Colonic mucosa (tissue), 4 donors: ENCODE data around the gene FTO. TPM values are rescaled to one million over a fixed set of nuclear protein-coding genes. Genes with fewer than 3 reads are reported as not detected.

ENCODE experiments used
- DNase-seq: peaks from one replicate; pipeline ENCODE4 v3.0.0-alpha.2; 2020
- H3K27ac ChIP-seq: fragments of 200-600 bp; one replicate; pipeline ENCODE4 v1.8.0; 2021
- H3K27me3 ChIP-seq: fragments of 200-600 bp; one replicate; pipeline ENCODE4 v1.8.0; 2021
- H3K36me3 ChIP-seq: fragments of 200-600 bp; one replicate; pipeline ENCODE4 v1.8.0; 2021
- H3K4me1 ChIP-seq: fragments of 200-600 bp; one replicate; pipeline ENCODE4 v1.8.0; 2021; ENCODE audit warnings: mild to moderate bottlenecking
- H3K4me3 ChIP-seq: fragments of 200-600 bp; one replicate; pipeline ENCODE4 v1.8.0; 2021
- H3K9ac ChIP-seq, 2 donors: one replicate each; pipeline ENCODE4 v1.7.0; 2013; ENCODE audit warnings: control low read depth in 2 of 2, low read depth in 2 of 2, low read length in 2 of 2
- H3K9me3 ChIP-seq: fragments of 200-600 bp; one replicate; pipeline ENCODE4 v1.8.0; 2021
- intact Hi-C: fragments of 100-400 bp; cut with DNase I; formaldehyde crosslinking; loops from one replicate; pipeline ENCODE4 v1.14.1; 2022
- total RNA-seq, 2 donors: library from RNA; stranded (reverse); fragmentation: NEBNext Ultra II Directional in 1 of 2; extraction: Animal tissue kit (Norgen Biotek cat#: 25700) in 1 of 2; gene quantifications; one replicate each; pipeline ENCODE4 v1.2.1, GENCODE V29; 2021
- TF ChIP-seq, protein P1 (sequence below): fragments of 200-600 bp; IDR thresholded peaks from one replicate; pipeline ENCODE4 v1.8.0; 2022; ENCODE audit warnings: antibody characterized with exemption, mild to moderate bottlenecking
- donor health status: healthy.
- donor health status: DM: no; HTN: no; CAD: no.
- donor health status: DM: no; HTN: no; CAD: no.

Gene FTO
- total RNA-seq, 2 donors from 2014 or later: 38.3 to 39.2 TPM

DNA sequence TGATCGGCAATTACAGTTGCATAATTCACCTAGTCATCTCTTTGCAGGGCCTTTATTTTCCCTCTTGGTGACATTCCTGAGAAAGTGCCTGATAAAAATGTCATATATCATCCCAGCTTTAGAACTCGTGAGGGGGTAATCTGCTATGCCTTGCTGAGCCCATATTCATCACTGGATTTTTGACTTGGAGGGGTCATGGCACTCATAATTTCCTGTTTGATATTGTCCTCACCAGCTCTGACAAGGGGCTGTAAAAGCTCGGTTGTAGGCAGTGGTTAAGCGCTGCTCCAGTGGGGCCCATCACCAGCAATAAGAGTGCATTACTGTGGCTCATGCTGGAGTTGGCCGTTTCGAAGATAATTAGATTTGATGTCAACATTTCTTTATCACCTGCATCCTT lies 355.4 kb downstream of the FTO start:
- no peak overlapping the region for H3K27ac ChIP-seq
- TF ChIP-seq, protein P1, sequence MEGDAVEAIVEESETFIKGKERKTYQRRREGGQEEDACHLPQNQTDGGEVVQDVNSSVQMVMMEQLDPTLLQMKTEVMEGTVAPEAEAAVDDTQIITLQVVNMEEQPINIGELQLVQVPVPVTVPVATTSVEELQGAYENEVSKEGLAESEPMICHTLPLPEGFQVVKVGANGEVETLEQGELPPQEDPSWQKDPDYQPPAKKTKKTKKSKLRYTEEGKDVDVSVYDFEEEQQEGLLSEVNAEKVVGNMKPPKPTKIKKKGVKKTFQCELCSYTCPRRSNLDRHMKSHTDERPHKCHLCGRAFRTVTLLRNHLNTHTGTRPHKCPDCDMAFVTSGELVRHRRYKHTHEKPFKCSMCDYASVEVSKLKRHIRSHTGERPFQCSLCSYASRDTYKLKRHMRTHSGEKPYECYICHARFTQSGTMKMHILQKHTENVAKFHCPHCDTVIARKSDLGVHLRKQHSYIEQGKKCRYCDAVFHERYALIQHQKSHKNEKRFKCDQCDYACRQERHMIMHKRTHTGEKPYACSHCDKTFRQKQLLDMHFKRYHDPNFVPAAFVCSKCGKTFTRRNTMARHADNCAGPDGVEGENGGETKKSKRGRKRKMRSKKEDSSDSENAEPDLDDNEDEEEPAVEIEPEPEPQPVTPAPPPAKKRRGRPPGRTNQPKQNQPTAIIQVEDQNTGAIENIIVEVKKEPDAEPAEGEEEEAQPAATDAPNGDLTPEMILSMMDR: no peak
- H3K4me1 ChIP-seq: no peaks in the 10 kb centered on the region
- H3K9me3 ChIP-seq: no peaks in the 10 kb centered on the region
- H3K36me3 ChIP-seq: no peaks in the 10 kb centered on the region
- no peak for DNase-seq
- H3K9ac ChIP-seq: no peak overlapping the region
- intact Hi-C loops: no loop called here
- no peak overlapping the region for H3K4me3 ChIP-seq
- H3K27me3 ChIP-seq: no peaks in the 10 kb centered on the region

DNA sequence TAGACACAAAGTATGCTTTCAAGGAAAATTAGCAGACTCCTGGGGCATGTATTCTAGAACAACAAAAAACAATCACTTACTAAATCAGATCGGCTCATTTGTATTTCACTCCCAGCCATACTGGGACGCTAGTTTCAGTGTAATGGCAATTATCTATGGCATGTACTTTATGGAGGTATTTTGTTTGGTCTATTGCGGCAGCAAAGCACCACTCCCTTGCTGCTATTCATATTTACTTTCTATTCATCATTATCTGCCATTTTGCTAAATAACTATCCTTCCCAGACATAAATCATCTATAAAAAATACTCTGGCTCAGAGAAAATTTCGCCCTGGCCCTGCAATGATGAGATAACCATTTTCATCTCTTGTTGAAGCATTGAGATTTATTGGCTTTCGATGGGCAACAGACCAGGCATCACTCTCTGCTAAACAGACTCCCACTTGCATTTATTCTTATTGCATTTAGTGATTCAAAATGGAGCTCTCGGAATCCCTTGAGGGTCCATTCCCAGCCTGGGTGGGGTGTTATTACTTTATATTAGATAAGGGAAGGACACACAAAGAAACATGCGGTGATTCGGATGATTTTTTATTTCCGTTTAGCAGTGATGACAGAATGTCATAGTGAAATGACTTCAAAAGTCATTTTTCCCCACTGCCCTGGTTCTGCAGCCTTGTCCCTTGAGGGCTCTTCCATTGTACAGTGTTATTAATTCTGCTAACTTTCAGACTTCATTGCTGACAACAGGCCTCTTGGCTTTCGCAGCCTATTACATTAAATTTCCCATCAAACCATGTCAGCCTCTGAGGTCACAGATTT lies 356.9 kb downstream of the FTO start:
- no peak for DNase-seq
- no peaks in the 10 kb centered on the region for H3K27me3 ChIP-seq
- no peaks in the 10 kb centered on the region for H3K4me1 ChIP-seq
- no peak overlapping the region for H3K4me3 ChIP-seq
- H3K36me3 ChIP-seq: no peaks in the 10 kb centered on the region
- TF ChIP-seq, protein P1: no peak
- H3K27ac ChIP-seq: no peak overlapping the region
- H3K9ac ChIP-seq: no peak overlapping the region
- intact Hi-C loops: no loop called here
- no peaks in the 10 kb centered on the region for H3K9me3 ChIP-seq

DNA sequence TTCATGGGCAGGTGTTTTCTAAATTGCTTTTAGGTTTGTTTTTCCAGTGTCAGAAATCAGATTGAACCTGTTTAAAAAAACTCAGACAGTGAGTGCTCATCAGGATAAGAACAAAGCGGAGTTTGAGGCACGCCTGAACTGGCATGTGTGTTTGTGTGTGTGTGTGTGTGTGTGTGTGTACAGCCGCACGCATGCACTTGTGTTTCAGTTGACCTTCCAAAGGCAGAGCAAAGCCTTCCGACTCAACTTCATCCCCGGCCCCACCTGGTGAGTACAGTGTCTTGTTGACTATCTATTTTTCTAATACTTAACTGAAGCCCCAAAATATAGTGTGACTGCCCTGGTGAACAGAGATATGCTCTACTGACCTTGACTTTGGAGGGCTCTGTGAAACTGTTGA lies 357.5 kb downstream of the FTO start:
- Histone ChIP-seq H3K36me3 (no peaks in the 10 kb centered on the region), H3K9me3 (no peaks in the 10 kb centered on the region), H3K4me1 (no peaks in the 10 kb centered on the region), H3K27ac (no peak overlapping the region), H3K27me3 (no peaks in the 10 kb centered on the region), H3K4me3 (no peak overlapping the region), H3K9ac (no peak overlapping the region)
- DNase-seq: no peak
- intact Hi-C loops: no loop called here
- TF ChIP-seq, protein P1: no peak

DNA sequence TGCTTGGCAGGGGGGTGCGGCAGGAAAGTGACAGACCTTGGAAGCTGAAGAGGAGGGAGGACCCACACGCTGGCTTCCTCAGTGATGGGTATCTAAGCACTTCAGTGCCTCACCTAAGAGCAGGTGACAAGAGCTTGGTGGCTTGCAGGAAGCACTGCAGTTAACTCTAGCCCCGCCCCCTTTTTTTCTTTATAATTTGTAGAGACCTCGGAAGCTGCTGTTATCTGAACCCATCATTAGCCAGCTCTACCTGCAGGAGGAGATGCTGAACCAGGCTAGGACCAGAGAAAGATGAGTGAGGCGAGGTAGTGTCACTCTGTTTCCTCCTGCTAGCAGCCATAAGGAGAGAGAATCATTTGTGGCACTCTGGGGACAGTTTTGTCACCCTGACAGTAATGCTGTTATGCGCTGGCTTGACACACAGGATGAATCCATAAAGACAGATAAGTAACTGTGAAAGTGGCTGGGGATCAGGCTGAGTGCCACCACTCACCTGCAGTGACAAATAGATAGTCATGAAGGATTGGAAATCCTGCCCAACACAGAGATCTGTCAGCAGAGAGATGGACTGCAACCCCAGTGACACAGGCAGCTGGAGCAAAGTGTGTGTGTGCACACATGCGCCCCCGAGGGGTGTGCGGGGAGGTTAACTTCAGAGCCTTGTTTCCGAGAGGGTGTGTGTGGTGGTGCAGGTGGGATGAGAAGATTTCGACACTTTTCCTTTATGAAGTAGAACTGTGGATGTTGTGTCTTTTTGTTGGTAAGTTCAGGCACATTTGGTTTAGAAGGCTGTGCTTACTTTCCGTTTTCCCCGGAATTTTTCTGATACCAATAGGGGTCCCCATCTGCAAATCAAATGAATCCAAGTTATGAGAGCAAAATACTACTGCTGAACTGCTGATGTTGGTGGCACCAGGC lies 358.7 kb downstream of the FTO start:
- Histone ChIP-seq H3K9ac (no peak overlapping the region), H3K4me1 (no peaks in the 10 kb centered on the region)
- TF ChIP-seq, protein P1: no peak

DNA sequence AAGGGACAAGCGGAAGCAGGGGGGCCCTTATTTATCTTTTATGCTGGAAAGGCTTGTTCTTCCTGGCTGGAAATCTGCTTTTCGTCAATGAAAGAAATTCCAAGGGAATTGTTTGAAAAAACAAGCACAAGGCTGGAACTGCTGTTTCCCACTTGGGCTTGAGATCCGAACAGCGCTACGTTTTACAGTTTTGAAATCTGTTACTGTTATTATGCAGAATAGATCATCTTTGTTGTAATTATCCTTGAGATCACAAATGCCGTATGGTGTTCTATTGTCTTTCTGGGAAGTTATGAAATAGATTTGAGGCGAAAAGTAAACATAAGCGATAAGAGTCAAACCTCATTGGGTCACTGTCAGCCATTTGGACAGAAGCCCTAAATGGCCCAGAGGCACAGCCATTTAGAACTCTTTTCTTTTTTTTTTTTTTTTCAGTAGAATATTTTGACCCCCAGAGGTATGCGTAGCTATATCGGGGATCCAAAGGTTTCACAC lies 359.4 kb downstream of the FTO start:
- H3K27ac ChIP-seq: no peak overlapping the region
- no peaks in the 10 kb centered on the region for H3K36me3 ChIP-seq
- DNase-seq: no peak
- TF ChIP-seq, protein P1: no peak
- intact Hi-C loops: no loop called here
- H3K27me3 ChIP-seq: no peaks in the 10 kb centered on the region
- no peak overlapping the region for H3K4me3 ChIP-seq
- no peaks in the 10 kb centered on the region for H3K9me3 ChIP-seq
- H3K4me1 ChIP-seq: no peaks in the 10 kb centered on the region
- no peak overlapping the region for H3K9ac ChIP-seq

More for the DNA sequence above, 358.7 kb downstream of the FTO start:
- no peak overlapping the region for H3K27ac ChIP-seq
- H3K36me3 ChIP-seq: no peaks in the 10 kb centered on the region
- intact Hi-C loops: no loop called here
- no peak overlapping the region for H3K4me3 ChIP-seq
- no peak for DNase-seq
- no peaks in the 10 kb centered on the region for H3K9me3 ChIP-seq
- no peaks in the 10 kb centered on the region for H3K27me3 ChIP-seq
